C1 segment of cervical spinal cord (tissue), 14 donors: ENCODE measurements around the gene ANXA3.

Source experiments
- DNase-seq, 14 donors: peaks; one replicate each; lab custom pipeline; 2025; lab: John Stamatoyannopoulos, UW

Gene ANXA3

GRCh38 chr4:78611215-78611558, 59.6 kb downstream of the ANXA3 start:
- DNase-seq = no peak

GRCh38 chr4:78612398-78613178, 61.0 kb downstream of the ANXA3 start:
- no peak for DNase-seq

GRCh38 chr4:78613522-78614321, 62.2 kb downstream of the ANXA3 start:
- no peak for DNase-seq

- no peak for DNase-seq
Measured at GRCh38 chr4:78616046-78616498, 64.5 kb downstream of the ANXA3 start.

GRCh38 chr4:78618436-78618835, 66.9 kb downstream of the ANXA3 start:
- DNase-seq = no peak

GRCh38 chr4:78621395-78621794, 69.8 kb downstream of the ANXA3 start:
- no peak for DNase-seq

GRCh38 chr4:78622253-78622979, 70.8 kb downstream of the ANXA3 start:
- DNase-seq = no peak

GRCh38 chr4:78624048-78624447, 72.5 kb downstream of the ANXA3 start:
- DNase-seq = no peak

- no peak for DNase-seq
Measured at GRCh38 chr4:78625073-78625472, 73.5 kb downstream of the ANXA3 start.

GRCh38 chr4:78627046-78627965, 75.7 kb downstream of the ANXA3 start:
- DNase-seq = no peak

GRCh38 chr4:78627966-78628678, 76.6 kb downstream of the ANXA3 start:
- DNase-seq = no peak

- DNase-seq = no peak
Measured at GRCh38 chr4:78629991-78630541, 78.5 kb downstream of the ANXA3 start.

- no peak for DNase-seq
Measured at GRCh38 chr4:78630615-78631014, 79.0 kb downstream of the ANXA3 start.

GRCh38 chr4:78634011-78634664, 82.6 kb downstream of the ANXA3 start:
- DNase-seq = peak in 13 of 14 donors; percentile 3 to 77 (median 49)

- no peak for DNase-seq
Measured at GRCh38 chr4:78638337-78639172, 87.0 kb downstream of the ANXA3 start.

GRCh38 chr4:78640714-78641113, 89.1 kb downstream of the ANXA3 start:
- DNase-seq = no peak

- DNase-seq = no peak
Measured at GRCh38 chr4:78642934-78643333, 91.4 kb downstream of the ANXA3 start.

GRCh38 chr4:78644063-78644691, 92.6 kb downstream of the ANXA3 start:
- DNase-seq = no peak
